ENCODE results near the gene MSANTD7.

DNA sequence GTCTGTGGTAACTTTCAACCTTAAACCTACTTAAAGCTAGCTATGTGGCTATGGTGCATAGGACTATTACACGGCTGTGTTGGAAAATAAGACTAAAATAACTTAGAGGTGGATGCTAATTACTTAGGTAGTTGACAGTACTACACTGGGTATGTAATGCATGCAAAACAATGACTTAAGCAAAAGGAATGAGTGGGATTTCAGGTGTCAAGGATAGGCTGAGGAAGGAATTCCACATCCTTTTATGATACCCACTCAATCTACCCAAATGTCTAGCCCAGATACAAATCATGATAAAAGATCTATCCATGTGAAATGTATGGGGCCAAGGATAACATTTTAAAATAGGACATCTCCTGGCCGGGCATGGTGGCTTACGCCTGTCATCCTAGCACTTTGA, 14.1 kb upstream of the MSANTD7 start:
- TF ChIP-seq EZH2phosphoT487 (IDR thresholded peaks at IDR 0.05; ENCODE audit: low read depth): no peak
- TF ChIP-seq, protein P1, sequence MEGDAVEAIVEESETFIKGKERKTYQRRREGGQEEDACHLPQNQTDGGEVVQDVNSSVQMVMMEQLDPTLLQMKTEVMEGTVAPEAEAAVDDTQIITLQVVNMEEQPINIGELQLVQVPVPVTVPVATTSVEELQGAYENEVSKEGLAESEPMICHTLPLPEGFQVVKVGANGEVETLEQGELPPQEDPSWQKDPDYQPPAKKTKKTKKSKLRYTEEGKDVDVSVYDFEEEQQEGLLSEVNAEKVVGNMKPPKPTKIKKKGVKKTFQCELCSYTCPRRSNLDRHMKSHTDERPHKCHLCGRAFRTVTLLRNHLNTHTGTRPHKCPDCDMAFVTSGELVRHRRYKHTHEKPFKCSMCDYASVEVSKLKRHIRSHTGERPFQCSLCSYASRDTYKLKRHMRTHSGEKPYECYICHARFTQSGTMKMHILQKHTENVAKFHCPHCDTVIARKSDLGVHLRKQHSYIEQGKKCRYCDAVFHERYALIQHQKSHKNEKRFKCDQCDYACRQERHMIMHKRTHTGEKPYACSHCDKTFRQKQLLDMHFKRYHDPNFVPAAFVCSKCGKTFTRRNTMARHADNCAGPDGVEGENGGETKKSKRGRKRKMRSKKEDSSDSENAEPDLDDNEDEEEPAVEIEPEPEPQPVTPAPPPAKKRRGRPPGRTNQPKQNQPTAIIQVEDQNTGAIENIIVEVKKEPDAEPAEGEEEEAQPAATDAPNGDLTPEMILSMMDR (IDR thresholded peaks at IDR 0.05; ENCODE audit: low read depth, low read length): no peak

Data from OCI-LY3 (cell line).